HG03457 (cell line): Measurements from ENCODE around the gene CCIN.
"Not testable (repeated sequence)": the region's sequence is repeated elsewhere in the genome, so short reads cannot be mapped to it uniquely, and the experiment has no call there.

Source experiments
- ATAC-seq: cut with Tn5 transposase; IDR thresholded peaks from one replicate; pipeline ENCODE4 v1.9.1; 2021; ENCODE audit warnings: moderate number of reproducible peaks; ENCODE audit not compliant: unreplicated experiment

Gene CCIN

DNA sequence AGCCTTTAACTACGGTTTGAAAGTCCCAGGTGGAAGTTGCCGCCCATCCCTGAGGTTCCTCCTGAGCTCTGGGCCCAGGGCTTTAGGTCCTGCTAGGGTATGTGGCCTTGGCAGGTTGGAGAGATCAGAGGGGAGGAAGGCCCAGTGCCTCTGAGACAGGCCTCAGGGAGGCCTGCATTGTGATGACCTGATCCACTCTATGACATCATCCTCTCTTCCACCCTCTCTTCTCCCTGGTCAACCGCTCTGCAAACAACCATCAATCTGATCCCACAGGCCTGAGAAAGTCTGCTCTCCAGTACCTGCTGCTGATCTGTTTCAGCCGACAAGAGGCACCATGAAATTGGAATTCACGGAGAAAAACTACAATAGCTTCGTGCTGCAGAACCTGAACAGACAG lies at the start of gene CCIN:
Gene CCIN (plus strand): TSS at position 223 of the 400 bp plus-strand sequence. CDS start 115 bp downstream, at position 338.
- ATAC-seq = no peak

GRCh38 chr9:36119476-36119875 lies 49.7 kb upstream of the CCIN start:
- no peak for ATAC-seq

GRCh38 chr9:36120705-36121104 lies 48.5 kb upstream of the CCIN start:
- no peak for ATAC-seq

DNA sequence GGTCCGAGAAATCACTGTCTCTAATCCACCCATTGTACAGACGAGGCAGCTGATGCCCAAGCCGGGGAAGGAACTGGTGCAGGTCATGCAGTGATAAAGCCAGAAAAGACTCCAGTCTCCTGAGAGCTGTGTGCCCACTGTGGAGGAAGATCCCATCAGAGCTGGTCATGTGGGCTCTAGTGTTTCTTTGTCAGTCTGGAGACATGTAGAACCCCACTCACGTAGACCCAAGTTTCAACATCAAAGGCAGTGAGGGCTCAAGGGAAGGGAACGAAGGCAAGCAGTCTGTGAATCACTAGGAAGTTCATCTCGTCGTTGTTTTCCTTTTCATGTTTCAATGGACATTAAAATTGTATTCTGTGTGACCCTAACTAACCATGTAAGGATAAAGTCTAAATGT lies 47.2 kb upstream of the CCIN start:
- no peak for ATAC-seq

DNA sequence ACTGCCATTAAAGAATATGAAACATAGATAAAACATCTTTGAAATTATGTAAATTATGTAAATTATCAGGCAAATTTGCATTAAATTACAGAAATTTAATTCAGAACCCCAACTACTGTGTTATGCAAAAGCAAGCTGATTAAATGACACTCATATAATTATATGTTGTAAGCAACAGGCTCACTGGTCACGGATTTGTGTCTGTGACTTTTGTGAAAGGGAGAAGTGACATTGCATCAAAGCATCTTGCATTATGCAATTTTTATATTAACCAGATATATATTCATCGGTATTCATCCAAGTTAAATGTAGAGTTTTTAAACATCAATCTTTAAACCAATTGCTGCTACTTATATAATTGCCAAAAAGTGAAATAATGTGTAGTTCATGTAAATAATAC lies 45.7 kb upstream of the CCIN start:
- ATAC-seq = no peak

GRCh38 chr9:36125062-36125855 lies 43.9 kb upstream of the CCIN start:
- ATAC-seq = no peak

GRCh38 chr9:36126016-36126730 lies 43.0 kb upstream of the CCIN start:
- ATAC-seq = no peak

- no peak for ATAC-seq
Measured at GRCh38 chr9:36127652-36128244, 41.4 kb upstream of the CCIN start.

DNA sequence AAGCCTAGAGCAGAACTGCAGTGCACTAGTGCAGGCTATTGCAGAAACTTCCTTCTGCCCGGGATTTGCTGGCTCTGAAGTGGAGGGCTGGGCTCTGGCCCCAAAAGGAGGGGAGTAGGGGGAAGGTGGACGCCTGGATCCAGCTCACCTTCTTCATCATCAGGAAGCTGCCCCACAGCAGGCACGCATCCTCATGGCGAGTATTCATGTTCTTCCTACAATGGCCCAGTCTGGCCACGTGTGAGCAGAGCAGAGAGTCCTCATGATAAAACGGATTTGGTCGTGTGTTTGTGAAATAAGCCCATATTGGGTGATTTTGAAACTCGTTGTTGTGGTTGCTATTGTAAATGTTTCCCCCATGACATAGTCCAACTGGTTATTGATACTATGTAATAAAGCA lies 40.8 kb upstream of the CCIN start:
- no peak for ATAC-seq

- no peak for ATAC-seq
Measured at GRCh38 chr9:36129139-36129538, 40.0 kb upstream of the CCIN start.

DNA sequence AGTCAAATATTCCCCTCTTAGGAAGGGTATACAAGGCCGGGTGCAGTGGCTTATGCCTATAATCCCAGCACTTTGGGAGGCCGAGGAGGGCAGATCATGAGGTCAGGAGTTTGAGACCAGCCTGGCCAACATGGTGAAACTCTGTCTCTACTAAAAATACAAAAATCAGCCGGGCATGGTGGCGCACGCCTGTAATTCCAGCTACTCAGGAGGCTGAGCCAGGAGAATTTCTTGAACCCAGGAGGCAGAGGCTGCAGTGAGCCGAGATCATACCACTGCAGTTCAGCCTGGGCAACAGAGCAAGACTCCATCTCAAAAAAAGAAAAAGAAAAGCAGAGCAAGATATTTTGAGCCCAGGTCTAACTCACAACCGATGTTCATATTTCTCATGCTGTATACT lies 37.5 kb upstream of the CCIN start:
- not testable (repeated sequence) for ATAC-seq

- no peak for ATAC-seq
Measured at GRCh38 chr9:36132086-36132485, 37.1 kb upstream of the CCIN start.

GRCh38 chr9:36134761-36135505 lies 34.3 kb upstream of the CCIN start:
- ATAC-seq = no peak

GRCh38 chr9:36135741-36136271 lies 33.4 kb upstream of the CCIN start:
- ATAC-seq = no peak

GRCh38 chr9:36136272-36136893 lies 32.8 kb upstream of the CCIN start, which contains the start of gene GLIPR2:
Gene GLIPR2 (plus strand): TSS chr9:36136733. CDS start chr9:36136779, 46 bp downstream.
- peak; percentile 81 for ATAC-seq

DNA sequence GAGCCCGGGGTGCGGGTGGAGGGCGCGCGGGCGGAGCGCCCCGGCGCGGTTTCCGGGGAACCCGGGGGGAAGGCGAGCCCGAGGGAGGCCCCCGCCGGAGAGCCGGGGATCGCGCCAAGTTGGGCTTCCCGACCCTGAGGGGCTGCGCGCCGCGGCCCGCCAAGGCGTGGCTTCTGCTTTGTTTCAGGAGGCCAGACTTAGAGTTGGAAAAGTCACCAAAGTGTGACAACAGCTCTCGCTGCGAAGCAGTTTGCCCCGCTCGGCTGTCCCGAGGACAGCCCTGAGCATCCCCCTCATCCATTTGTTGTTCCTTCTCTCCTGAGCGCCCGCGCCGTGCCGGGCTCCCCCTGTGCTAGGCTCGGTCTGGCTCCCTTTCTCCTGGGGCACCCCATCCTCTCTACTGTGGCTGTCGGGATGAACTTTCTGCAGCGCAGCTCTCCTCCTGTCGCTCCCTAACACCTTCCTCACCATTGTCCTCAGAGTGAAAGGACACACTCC lies 32.2 kb upstream of the CCIN start:
- ATAC-seq = peak; percentile 23

DNA sequence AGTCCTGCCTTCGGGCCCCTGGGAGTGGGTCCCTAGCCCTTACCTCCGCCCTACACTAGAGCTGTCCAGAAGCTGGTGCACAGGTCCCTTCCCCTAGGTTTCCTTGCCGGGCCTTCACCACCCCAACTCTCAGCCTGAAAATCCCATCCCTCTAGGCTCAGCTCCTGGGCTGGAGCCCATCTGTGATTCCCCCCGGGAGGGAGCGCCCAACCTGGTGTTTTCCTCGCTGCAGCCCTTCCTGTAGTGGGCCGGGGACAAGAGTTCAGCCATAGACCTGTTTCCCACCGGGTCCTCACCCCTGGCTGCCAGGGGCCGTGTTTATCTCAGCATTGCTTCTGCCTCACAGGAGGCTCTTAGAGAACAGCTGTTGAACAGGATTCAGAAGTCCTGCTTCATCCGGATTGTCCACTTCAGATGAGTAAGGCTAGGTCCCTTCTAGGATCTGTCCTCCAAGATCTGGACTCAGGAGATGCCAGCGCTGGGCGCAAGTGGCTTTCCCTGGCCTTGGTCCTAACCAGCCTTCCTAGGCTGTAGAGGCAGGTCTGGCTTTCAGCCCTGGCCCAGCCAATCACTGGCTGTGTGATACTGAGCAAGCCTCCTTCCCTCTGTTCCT lies 31.7 kb upstream of the CCIN start:
- ATAC-seq = no peak

DNA sequence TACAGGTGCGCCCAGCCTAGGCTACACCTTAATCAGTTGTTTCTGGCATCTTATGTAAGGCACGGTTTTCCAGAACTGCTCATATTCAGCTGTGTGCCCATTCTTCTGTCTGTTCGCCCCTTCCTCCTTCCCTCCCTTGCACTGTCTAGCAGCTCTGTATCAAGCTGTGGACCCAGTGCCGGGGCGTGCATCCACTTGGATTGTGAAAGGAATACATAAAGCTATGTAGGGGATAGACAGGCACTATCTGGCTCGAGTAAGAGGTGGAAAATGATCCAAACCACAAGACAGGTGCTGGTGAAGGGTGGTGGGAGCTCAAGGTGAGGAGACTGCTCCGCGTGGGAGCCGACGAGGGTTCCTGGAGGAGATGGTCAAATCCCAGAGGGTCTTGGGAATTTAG lies 30.7 kb upstream of the CCIN start:
- ATAC-seq = no peak

GRCh38 chr9:36138901-36139300 lies 30.3 kb upstream of the CCIN start:
- ATAC-seq = no peak
